ENCODE data around the gene SMNDC1.
A peak's percentile ranks its signal among the peaks of the same experiment; 100 is the strongest.

Gene SMNDC1

GRCh38 chr10:110327262-110327914 lies 22.7 kb upstream of the SMNDC1 start:
- DNase-seq (ENCODE audit: low read depth, low spot score): no peak

- DNase-seq (ENCODE audit: low read depth, low spot score): no peak
These were observed 21.8 kb upstream of the SMNDC1 start for GRCh38 chr10:110326351-110327032.

- no peak for DNase-seq (ENCODE audit: low read depth, low spot score)
These were observed 20.1 kb upstream of the SMNDC1 start for GRCh38 chr10:110324805-110325280.

GRCh38 chr10:110324201-110324804 lies 19.6 kb upstream of the SMNDC1 start:
- no peak for DNase-seq (ENCODE audit: low read depth, low spot score)

GRCh38 chr10:110323503-110323902 lies 18.8 kb upstream of the SMNDC1 start:
- no peak for DNase-seq (ENCODE audit: low read depth, low spot score)

GRCh38 chr10:110321869-110322620 lies 17.3 kb upstream of the SMNDC1 start:
- DNase-seq (ENCODE audit: low read depth, low spot score): no peak

- DNase-seq (ENCODE audit: low read depth, low spot score): peak; percentile 16
These were observed 13.4 kb upstream of the SMNDC1 start for GRCh38 chr10:110317866-110318850.

- DNase-seq (ENCODE audit: low read depth, low spot score): no peak
These were observed 9.0 kb upstream of the SMNDC1 start for GRCh38 chr10:110313674-110314073.

- no peak for DNase-seq (ENCODE audit: low read depth, low spot score)
These were observed 7.5 kb upstream of the SMNDC1 start for GRCh38 chr10:110312206-110312605.

GRCh38 chr10:110311357-110311949 lies 6.7 kb upstream of the SMNDC1 start:
- DNase-seq (ENCODE audit: low read depth, low spot score): peak; percentile 28

GRCh38 chr10:110310741-110311140 lies 6.0 kb upstream of the SMNDC1 start:
- no peak for DNase-seq (ENCODE audit: low read depth, low spot score)

- DNase-seq (ENCODE audit: low read depth, low spot score): no peak
These were observed 3.1 kb upstream of the SMNDC1 start for GRCh38 chr10:110307805-110308204.

- DNase-seq (ENCODE audit: low read depth, low spot score): no peak
These were observed 1.7 kb upstream of the SMNDC1 start for GRCh38 chr10:110306452-110306768.

GRCh38 chr10:110305767-110306451 lies 1.2 kb upstream of the SMNDC1 start:
- peak; percentile 68 for DNase-seq (ENCODE audit: low read depth, low spot score)

- no peak for DNase-seq (ENCODE audit: low read depth, low spot score)
These were observed 333 bp downstream of the SMNDC1 start for GRCh38 chr10:110304394-110304779.

GRCh38 chr10:110303681-110304080 lies 1.0 kb downstream of the SMNDC1 start:
- no peak for DNase-seq (ENCODE audit: low read depth, low spot score)

GRCh38 chr10:110300486-110300986 lies 4.2 kb downstream of the SMNDC1 start:
- DNase-seq (ENCODE audit: low read depth, low spot score): no peak

GRCh38 chr10:110296966-110297365 lies 7.8 kb downstream of the SMNDC1 start:
- DNase-seq (ENCODE audit: low read depth, low spot score): no peak

GRCh38 chr10:110286841-110287240 lies 17.9 kb downstream of the SMNDC1 start:
- DNase-seq (ENCODE audit: low read depth, low spot score): no peak

- peak; percentile 10 for DNase-seq (ENCODE audit: low read depth, low spot score)
These were observed 19.2 kb downstream of the SMNDC1 start for GRCh38 chr10:110285501-110285900.

Measured in ELF-1 (cell line).